ENCODE measurements around the gene ROBO4.

DNA sequence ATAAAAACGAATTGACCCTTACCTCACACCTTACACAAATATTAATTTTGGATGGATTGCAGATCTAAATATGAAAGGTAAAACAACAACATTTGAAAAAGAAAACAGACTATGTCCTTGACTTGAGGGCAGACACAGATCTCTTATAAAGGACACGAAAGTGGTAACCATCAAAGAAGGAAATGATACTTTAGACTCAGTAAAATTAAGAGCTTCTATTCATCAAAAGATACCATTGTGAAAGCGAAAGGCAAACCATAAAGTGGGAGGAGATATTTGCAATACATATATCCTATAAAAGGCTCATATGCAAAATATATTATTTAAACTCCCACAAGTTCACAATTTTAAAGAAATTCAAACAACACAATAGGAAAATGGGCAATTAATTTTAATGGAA is 33.1 kb upstream of the ROBO4 start:
- TF ChIP-seq POLR2A (IDR thresholded peaks at IDR 0.05): no peak
- TF ChIP-seq, protein P1, sequence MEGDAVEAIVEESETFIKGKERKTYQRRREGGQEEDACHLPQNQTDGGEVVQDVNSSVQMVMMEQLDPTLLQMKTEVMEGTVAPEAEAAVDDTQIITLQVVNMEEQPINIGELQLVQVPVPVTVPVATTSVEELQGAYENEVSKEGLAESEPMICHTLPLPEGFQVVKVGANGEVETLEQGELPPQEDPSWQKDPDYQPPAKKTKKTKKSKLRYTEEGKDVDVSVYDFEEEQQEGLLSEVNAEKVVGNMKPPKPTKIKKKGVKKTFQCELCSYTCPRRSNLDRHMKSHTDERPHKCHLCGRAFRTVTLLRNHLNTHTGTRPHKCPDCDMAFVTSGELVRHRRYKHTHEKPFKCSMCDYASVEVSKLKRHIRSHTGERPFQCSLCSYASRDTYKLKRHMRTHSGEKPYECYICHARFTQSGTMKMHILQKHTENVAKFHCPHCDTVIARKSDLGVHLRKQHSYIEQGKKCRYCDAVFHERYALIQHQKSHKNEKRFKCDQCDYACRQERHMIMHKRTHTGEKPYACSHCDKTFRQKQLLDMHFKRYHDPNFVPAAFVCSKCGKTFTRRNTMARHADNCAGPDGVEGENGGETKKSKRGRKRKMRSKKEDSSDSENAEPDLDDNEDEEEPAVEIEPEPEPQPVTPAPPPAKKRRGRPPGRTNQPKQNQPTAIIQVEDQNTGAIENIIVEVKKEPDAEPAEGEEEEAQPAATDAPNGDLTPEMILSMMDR (IDR thresholded peaks at IDR 0.05): no peak
- no peak for TF ChIP-seq EP300 (IDR thresholded peaks at IDR 0.05)
- TF ChIP-seq POLR2AphosphoS5 (IDR thresholded peaks at IDR 0.05): no peak

Measured in upper lobe of left lung (tissue), 4 donors.